Right kidney (tissue), 1 donor: ENCODE measurements around the gene CFAP58.
"Not testable (repeated sequence)": the region's sequence is repeated elsewhere in the genome, so short reads cannot be mapped to it uniquely, and the experiment has no call there.

Experiments
- DNase-seq: peaks from one replicate; pipeline ENCODE4 v3.0.0-alpha.2; 2016

CFAP58 gene

DNA sequence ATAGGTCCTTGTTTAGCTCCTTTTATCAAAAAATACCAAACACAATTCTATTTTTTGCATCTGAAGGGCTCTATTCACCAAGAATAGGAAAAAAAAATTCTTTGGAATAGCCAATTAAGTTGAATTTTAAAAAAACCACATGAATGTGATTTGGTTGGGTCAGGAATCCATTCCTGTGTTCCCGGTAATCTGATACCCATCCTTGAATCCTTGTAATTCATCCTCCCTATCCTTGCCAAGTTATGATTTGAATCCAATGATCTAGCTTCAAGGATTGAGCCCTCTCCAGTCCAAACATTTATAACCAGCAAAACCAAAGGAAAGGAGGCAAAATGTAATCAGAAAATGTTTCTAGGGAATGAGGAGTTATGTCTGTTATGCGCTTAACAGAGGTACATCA is 86.6 kb downstream of the CFAP58 start:
- no peak for DNase-seq

- no peak for DNase-seq
Observed at GRCh38 chr10:104441329-104442000, 87.8 kb downstream of the CFAP58 start.

DNA sequence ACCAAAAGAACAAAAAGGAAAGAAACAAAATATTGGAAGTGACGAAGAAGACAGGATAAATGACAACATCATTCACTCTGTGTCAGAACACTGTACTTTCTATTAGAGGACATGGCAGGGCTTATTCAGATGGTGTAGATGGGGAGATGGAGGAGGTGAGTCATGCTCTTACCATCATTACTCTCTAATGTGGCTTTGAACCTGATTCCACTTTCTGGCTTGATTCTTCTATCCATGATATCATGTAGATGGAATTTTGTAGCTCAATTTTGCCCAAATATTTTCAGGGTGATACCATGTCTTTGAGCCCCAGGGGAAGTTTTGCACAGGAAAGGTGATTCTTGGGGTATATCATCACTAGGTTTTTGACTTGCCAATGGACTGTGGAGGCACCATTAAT is 91.7 kb downstream of the CFAP58 start:
- DNase-seq, result no peak

GRCh38 chr10:104446151-104446550 is 92.5 kb downstream of the CFAP58 start:
- no peak for DNase-seq

DNA sequence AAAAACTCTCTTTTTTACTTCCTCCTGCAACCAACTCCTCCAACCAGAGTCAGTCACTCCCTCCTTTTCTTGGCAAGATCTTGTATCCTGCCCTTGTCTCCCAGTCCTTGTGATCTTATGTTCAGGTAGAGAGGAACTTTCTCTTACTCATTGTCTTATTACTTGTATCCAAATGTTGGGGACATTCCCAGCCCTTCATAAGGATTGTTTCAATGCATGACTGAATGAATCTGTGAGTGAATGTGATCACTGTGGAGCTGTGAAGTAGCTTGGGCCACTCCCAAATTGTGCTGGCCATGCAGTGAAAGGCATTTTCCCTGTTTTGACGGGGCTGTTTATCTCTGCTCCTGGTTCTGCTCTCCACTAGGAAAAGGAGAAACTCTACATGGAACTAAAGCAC is 93.7 kb downstream of the CFAP58 start:
- no peak for DNase-seq

DNA sequence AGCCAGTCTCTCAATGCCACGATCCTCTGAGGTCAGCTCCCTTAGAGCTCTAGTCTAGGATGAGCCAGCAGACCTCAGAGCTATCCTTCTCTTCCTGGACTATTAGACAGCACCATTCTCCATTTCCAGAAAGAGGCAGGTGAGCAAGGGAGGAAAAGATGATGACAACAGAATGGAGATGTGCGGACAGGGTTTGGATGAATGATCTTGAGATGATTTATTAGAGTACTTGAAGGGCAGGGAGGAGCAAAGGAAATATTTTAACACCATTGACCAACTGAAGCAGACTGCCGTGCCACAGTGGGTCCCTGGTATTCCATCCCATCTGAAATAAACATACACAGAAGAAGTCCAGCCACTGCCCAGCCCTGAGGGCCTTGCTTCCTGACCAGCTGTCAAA is 94.3 kb downstream of the CFAP58 start:
- no peak for DNase-seq

GRCh38 chr10:104449391-104449790 is 95.8 kb downstream of the CFAP58 start:
- DNase-seq, result no peak

DNA sequence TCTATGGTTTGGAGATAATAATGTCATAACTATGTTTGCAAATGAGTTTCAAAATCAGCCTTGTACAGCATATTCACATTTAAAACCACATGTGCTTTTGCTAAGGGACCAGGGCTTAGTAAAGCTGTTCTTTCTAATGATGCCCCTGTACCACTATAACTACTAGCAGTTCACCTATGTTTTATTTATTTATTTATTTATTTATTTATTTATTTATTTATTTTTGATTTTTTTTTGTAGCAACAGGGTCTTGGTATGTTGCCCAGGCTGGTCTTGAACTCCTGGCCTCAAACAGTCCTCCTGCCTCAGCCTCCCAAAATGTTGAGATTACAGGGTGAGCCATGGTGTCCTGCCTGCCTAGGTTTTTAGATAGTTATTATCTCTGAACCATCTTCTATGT is 96.9 kb downstream of the CFAP58 start:
- no peak for DNase-seq

DNA sequence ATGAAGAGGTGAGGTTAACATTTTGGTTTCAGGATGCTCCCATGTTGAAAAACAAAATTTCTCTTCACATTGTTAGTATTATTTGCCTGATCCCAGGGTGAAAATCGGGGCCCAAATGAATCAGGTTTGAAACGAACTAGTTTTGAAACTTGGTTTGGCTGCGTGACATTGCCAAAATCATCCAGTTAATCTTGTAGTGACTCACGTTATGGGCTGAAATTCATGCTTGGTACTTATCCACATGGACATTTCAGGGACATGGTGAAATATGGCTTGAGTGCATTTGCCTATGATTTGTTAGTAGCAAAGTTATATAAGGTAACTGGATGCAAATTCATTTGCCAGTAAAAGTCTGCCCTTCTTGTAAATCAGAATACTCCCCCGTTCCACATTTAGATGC is 97.3 kb downstream of the CFAP58 start:
- DNase-seq, result no peak

- no peak for DNase-seq
Observed at GRCh38 chr10:104452977-104453376, 99.3 kb downstream of the CFAP58 start.

DNA sequence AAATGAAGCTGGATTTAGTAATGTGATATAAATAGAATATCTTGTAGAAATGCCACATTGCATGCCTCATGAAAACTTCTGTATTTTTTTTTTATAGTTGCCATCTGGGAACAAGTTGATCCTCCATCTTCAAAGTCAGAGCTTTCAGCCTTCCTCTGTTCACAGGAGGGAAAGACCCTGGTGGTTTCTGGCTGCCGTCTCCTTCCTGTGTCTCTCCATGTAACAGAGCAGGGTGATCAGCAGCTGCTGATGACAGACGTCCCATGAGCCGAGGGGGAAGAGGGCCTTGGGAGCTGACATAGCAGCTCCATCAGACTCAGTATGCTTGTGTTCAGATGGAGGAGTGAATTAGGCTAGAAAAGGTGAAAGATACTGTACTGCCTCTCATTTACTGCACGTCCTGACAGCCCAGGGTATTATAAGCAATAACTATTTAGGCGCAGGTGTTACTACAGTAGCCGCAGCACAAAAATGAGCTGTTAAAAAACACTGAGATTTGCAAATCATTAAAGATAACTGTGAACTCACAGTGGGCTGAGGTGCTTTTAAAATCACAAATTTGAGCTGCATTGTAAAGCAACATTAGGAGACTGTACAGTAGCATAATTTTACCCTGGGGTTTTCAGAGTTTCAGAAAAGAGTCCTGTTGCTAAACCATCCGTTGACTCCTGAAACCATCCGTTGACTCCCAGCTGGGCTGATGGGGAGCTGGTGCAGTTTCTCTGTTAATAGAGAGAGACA is 103.3 kb downstream of the CFAP58 start:
- DNase-seq, result no peak

GRCh38 chr10:104457543-104457828 is 103.9 kb downstream of the CFAP58 start:
- DNase-seq, result no peak

DNA sequence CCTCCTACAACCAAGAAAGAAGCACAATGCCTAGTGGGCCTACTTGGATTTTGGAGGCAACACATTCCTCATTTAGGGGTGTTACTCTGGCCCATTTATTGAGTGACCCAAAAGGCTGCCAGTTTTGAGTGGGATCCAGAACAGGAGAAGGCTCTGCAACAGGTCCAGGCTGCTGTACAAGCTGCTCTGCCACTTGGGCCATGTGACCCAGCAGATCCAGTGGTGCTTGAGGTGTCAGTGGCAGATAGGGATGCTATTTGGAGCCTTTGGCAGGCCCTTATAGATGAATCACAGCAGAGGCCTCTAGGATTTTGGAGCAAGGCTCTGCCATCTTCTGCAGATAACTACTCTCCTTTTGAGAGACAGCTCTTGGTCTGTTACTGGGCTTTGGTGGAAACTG is 111.9 kb downstream of the CFAP58 start:
- DNase-seq, result not testable (repeated sequence)

DNA sequence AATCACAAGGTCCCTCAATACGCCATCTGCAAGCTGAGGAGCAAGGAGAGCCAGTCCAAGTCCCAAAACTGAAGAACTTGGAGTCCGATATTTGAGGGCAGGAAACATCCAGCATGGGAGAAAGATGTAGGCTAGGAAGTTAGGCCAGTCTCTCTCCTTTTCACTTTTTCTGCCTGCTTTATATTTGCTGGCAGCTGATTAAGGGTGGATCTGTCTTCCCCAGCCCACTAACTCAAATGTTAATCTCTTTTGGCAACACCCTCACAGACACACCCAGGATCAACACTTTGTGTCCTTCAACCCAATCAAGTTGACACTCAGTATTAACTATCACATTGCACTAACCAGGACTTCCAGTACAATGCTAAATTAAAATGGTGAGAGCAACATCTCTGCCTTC is 115.2 kb downstream of the CFAP58 start:
- DNase-seq, result not testable (repeated sequence)

- DNase-seq, result no peak
Observed at GRCh38 chr10:104472505-104472904, 118.9 kb downstream of the CFAP58 start.

DNA sequence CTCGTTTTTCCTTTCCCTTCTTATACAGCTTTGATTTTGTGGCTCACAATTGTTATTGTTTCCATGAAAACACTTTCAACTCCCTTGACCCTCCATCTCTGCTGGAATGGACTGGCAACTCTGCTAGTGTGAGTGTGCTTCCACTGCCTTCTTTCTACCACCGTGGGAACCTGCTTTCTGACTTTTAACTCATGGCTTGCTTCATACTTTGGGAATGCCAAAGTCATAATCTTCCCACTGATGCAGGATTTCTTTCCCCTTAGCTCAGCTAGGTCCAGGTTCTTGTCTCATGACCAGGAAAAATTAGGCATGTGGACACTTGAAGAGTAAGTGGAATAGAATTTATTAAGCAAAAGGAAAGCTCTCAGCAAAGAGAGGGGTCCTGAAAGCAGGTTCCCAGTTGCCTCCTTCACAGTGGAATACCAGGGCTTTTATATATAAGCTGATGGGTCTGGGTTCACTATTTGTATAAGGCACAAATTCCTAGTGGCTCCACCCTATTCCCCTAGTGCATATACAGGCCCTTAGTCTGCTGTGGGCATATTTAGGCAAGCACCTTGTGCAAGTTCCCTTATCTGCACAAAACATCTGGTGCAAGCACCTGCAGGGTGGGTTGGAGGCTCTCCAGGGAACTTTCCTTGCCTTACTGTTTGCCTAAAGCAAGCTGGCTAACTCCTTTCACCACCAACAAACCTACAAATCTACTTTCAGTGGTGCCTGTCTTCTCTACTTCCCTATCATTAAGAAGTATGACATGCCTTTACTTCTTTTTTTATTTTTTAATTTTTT is 119.5 kb downstream of the CFAP58 start:
- no peak for DNase-seq

- no peak for DNase-seq
Observed at GRCh38 chr10:104478380-104478779, 124.7 kb downstream of the CFAP58 start.

DNA sequence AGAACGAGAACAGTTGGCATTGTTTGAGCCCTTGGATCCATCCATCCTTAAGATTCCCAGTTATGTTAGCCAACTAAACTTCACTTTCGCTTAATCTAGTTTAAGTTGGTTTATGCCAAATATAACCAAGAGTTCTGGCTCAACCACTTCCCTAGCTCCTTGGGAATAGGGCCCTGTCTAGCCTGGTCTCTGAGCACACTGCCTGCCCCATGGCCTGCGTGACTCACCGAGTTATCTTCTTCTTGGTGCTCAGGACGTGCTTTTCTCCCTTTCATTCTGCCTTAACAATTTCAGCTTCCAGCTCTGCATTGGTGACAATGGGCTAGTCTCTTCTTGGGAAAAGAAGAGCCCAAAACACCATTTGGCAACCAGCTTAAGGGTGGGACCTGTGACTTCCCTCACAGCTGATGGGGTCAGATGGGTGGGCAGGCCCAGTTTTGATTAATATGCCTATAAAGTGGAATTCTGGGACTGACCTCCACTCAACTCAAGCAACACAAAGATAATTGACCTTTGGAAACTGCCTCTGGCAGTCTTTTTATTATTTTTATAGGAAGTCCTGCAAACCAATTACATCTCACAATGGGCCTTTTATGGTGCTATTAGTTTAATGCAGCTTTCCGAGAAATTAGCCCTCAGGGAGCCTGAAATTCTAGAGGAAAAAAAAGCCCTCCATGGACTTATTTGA is 126.4 kb downstream of the CFAP58 start:
- DNase-seq, result no peak

DNA sequence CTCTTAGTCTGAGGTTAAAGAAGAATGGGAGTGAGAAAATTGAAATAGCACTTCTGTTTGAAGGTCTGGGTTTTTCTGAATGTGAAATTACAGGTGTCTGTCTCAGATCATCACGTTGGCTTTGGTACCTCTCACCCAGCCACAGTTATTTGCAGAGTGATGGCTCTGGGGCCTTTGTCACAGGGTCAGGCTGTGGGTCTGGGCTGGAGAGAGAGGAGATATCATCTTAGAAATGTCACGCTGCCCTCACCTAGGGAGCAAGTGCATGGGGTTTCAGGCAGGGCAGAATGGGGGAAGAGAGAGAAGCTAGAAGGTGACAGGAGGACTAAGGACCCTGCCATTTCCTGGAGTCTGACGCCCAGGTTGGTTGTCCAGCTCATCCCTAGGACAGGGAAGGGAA is 127.2 kb downstream of the CFAP58 start:
- DNase-seq, result no peak

DNA sequence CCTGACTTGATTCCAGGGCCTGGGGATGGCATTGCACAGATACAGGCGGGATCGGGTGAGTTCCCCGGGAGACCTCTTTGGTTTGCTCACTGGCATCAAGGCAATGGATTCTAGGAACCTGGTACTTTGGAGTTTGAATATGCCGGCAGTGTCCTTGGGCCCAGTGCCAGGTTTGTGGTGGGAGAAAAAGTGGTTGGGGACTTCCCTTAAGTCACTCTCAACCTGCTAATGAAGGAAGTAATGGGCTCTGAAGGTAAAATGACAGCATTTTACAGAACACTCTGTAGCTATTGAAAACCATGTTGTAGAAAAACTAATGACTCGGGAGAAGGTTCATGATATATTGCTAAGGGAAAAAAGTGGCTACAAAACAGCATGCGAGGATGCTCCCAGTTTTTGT is 129.9 kb downstream of the CFAP58 start:
- DNase-seq, result no peak

GRCh38 chr10:104485632-104486031 is 132.0 kb downstream of the CFAP58 start:
- DNase-seq, result no peak

- DNase-seq, result no peak
Observed at GRCh38 chr10:104486803-104487202, 133.2 kb downstream of the CFAP58 start.

GRCh38 chr10:104487794-104488438 is 134.3 kb downstream of the CFAP58 start:
- no peak for DNase-seq
